Vagina (tissue), 2 donors: ENCODE measurements around the gene HINT1.

Experiments
- POLR2A ChIP-seq, 2 donors: fragments of 450-650 bp; IDR thresholded peaks; one replicate each; pipeline ENCODE4 v1.6.1; 2017; ENCODE audit warnings: antibody characterized with exemption in 2 of 2, mild to moderate bottlenecking in 2 of 2, moderate library complexity in 2 of 2
- TF ChIP-seq, protein P1 (sequence below), 3 experiments: fragments of 450-650 bp in 2 of 3; fragments of 200-600 bp in 1 of 3; sonication (generic) in 1 of 3; IDR thresholded peaks; one replicate each; pipeline ENCODE4 v1.5.1; 2017 to 2019; ENCODE audit warnings: antibody characterized with exemption in 3 of 3, mild to moderate bottlenecking in 2 of 3, moderate library complexity in 2 of 3

DNA sequence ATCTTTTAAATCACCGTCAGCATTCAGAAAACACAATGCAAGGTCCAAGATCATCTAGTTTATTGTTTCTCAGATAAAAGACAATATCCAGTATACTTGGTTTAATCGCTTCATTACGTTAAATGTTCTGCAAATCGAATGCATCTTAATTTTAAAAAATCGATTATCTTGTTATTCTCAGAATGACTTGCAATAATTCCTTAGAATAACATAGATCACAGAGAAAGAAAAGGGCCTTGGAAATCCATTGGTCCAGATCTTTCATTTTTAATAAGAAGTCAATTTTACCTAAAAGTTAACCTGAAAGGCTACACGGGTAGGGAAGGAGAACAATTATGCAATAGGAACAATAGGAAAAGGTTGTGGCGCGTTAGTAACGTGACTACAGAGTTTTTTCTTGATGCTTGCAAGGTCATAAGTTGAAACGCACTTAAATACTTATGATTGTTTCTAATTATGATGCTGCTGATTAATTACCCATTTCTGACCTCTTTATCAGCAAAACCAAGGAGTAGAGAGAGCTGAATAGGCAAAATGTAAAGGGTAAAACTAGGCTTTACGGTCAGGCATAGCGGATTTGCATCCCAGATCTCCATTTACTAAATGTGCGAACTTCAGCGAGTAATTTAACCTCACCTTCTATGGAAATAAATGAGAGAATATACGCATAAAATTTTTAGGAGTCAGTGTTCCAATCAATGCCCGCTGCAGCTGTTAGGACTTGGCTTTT, 4.9 kb upstream of the HINT1 start:
- TF ChIP-seq, protein P1, sequence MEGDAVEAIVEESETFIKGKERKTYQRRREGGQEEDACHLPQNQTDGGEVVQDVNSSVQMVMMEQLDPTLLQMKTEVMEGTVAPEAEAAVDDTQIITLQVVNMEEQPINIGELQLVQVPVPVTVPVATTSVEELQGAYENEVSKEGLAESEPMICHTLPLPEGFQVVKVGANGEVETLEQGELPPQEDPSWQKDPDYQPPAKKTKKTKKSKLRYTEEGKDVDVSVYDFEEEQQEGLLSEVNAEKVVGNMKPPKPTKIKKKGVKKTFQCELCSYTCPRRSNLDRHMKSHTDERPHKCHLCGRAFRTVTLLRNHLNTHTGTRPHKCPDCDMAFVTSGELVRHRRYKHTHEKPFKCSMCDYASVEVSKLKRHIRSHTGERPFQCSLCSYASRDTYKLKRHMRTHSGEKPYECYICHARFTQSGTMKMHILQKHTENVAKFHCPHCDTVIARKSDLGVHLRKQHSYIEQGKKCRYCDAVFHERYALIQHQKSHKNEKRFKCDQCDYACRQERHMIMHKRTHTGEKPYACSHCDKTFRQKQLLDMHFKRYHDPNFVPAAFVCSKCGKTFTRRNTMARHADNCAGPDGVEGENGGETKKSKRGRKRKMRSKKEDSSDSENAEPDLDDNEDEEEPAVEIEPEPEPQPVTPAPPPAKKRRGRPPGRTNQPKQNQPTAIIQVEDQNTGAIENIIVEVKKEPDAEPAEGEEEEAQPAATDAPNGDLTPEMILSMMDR (IDR thresholded peaks at IDR 0.05) = no peak
- TF ChIP-seq POLR2A (IDR thresholded peaks at IDR 0.05) = no peak
